Measurements from ENCODE around the gene FASTKD2.
"Not testable (repeated sequence)": the region's sequence is repeated elsewhere in the genome, so short reads cannot be mapped to it uniquely, and the experiment has no call there.

Gene FASTKD2

GRCh38 chr2:206792645-206793044 is 27.2 kb downstream of the FASTKD2 start:
- DNase-seq: no peak

GRCh38 chr2:206797376-206797775 is 32.0 kb downstream of the FASTKD2 start:
- no peak for DNase-seq

GRCh38 chr2:206798000-206798399 is 32.6 kb downstream of the FASTKD2 start:
- DNase-seq: peak; percentile 9

- no peak for DNase-seq
Measured at GRCh38 chr2:206799083-206799482, 33.7 kb downstream of the FASTKD2 start.

DNA sequence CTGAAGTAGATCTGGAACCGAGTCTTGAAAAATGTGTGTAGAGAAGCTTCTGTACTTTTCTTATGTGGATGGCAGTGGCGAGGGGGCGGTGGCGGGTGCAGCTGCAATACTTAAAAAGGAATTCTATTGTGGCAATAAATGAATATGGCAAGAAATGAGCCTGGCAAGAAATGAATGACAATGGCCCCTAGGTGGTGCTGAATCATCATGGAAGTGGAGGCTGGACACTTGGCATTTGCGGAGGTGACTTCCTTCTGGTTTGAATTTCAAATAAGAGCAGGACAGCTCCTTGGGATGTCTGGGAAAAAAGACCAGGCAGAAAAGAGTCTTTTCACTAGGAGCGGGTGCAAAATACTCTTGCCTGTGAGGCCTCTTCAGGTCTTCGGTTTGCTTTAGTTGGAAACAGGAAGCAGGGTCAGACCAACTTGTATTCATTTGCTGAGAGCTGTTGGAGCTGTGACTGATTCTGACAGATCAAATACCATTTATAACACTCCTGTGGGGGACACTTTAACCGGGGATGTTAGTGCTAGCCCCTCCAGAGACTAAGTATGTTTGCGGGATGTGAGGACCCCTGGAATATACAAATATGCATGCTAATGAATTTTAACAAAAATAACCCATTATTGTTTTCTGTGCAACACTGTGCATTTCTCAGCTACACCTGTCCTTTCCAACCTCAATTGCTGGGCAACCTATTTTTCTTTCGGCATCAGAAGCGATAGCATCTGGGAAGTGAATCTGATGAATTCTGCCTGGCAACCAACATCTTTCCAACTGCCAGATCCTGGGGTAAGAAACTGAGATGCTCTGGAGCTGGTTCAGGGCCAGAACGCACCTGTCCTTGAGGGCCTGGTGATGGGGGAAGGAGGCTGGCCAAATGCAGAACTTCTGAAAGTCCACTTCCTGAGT is 35.4 kb downstream of the FASTKD2 start:
- DNase-seq: peak; percentile 52

GRCh38 chr2:206801418-206802189 is 36.2 kb downstream of the FASTKD2 start:
- no peak for DNase-seq

DNA sequence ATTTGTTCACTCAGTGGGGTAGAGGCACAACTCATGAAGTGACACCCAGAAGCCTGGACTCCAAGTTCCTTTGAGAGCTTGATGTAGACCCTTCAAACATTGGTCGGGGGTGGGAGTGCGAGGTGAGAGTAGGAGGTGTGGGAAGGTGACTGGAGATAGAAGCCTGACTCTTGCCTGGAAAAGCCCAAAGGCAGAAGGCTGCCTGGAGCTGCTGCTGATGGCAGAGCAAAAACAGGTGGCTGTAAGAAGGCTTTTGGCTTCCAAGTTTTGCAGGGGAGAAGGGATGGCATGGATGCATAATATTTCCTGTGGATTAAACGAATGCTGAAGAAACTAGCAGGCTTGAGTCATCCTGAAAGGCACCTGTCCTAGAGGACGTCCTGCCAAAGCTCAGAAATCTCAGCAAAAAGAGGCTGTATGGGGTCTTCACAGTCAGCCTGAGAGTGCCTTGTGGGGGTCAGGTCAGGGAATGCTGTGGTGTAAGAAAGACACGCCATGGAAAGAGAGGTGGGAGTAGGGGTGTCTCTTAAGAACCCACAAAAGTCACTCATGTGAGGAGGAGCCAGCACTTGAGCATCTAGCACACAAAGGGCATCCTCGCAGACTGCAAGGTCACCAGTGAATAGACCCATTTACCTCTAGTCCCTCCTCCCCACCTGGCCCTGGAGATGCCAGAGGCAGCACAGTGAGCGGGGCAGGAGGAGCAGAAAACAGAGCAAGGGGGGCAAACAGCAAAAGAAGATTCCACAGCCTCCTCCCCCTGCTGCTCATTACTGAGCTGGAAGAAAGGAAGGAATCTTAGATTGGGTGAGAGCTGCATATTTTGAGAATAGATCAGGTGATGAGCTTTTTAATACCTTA is 37.5 kb downstream of the FASTKD2 start:
- no peak for DNase-seq

DNA sequence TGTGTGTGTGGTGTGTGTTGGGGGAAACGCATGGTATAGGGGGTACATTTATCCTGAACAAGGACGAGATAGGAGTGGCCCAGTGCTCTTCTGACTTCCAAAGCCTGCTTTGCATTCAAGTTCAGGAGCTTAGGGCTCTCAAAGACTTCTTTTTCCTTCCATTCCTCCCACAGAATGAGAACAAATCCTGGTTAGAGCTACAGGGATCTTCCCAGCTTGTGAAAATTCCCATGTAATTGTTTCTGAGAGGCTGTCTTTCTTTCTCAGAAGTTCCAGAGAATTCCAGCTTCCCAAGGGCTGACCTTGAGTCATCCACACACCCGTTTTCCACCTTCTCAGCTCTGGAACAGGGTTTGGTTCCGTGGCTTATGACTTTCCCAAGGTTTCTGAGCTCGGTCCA is 38.9 kb downstream of the FASTKD2 start:
- no peak for DNase-seq

DNA sequence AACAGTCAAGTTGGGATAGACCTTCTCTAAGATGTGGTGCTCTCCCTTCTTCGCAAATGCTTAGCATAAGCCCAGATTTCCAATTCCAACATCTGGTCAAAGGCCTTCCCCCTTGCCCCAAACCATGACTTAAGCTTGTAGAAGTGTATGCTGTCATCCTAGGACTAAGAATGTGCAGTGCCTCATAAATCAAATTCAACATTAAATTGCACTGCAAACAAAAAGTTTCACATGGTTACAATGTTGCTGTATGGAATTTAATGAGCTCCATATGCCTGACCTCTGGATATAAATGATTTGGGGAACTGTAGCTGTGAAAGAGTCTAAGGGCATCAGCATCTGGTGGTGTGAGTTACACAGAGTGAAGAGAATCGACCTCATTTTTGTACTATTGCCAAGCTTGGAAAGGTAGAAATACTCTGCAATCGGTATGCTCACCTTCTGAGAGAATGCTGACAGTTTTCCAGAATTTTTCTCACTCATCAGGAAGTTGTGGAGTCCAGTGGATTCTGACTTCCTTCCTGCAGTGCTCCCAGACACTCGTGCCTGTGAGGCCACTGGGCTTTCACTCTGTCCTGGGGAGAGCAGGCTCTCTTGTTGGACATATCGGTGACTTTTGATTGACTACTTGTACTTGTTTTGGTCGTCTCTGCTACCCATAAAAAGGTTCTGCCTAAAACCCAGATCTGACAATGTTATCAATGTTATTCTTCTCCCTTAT is 40.6 kb downstream of the FASTKD2 start:
- no peak for DNase-seq

- not testable (repeated sequence) for DNase-seq
Measured at GRCh38 chr2:206807624-206808023, 42.2 kb downstream of the FASTKD2 start.

- DNase-seq: not testable (repeated sequence)
Measured at GRCh38 chr2:206812471-206812870, 47.1 kb downstream of the FASTKD2 start.

DNA sequence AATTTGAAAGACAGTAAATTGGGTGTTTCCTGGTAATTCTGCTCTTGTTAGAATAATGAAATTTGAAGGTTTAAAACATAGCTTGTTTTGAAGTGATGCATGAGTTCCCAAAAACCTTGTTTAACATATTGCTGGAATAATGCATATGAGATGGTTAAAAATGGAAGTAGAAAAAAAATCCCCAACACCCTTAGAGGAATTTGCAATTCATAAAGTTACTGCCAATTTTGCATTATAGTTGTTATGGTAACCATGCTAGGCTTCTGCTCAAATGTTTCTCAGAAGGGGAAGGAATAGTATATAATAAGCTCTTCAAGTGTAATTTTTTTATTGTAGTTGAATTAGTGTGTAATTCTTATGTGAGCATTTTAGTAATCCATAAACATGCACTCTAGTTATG is 49.1 kb downstream of the FASTKD2 start:
- DNase-seq: no peak

DNA sequence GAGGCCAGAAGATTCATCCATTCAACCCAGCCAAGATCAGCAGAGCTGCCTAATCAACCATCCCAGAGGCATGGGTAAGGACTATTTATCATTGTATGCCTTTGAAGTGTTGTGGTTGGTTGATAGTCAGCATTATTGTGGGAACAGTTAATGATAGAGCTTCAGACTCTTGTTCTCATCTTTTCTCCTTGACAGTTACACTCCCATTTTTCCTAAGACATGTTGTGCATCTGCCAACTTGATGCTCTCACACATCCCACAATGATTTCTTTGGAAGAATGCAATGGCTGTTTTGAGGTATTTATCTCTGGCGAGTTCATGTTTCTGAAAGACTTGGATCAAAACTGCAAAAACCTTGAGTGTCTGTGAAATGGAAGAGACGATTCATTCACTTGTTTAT is 55.4 kb downstream of the FASTKD2 start:
- DNase-seq: no peak

DNA sequence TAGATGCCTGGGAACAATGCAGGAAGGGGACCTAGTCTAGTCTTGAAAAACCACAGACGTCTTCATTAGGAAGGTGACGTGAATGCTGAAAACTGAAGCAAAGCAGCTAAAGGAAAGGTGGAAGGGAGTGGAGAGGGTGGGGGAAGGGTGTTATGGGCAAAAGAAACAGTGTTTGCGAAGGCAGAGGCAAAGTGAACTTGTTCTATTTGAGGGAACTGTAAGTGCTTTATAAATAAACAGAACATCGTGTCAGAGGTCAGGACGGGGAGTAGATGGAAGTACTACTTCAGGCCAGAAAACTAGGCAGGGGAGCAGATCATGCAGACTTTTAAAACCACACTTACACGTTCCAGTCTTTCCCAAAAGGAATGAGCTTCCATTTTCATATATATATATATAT is 57.8 kb downstream of the FASTKD2 start:
- no peak for DNase-seq

- DNase-seq: no peak
Measured at GRCh38 chr2:206824087-206824618, 58.7 kb downstream of the FASTKD2 start.

DNA sequence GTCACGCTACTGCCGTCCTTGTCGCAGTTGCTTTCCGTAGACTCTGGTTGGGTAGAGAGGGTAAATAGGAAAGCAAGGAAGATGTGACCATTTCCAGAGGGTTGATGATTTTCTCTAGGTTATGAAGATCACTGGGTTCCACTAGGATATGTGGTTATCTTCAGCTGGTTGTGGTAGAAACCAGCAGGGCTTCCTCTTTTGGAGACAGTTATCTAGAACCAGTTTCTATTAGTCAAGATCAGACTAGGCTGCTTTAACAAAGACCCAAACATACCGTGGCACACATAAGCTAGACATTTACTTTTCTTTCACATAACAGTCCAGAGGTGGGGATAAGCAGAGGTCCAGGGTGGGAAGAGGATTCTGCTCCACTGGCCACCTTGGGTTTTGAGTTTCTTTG is 59.6 kb downstream of the FASTKD2 start:
- DNase-seq: no peak

DNA sequence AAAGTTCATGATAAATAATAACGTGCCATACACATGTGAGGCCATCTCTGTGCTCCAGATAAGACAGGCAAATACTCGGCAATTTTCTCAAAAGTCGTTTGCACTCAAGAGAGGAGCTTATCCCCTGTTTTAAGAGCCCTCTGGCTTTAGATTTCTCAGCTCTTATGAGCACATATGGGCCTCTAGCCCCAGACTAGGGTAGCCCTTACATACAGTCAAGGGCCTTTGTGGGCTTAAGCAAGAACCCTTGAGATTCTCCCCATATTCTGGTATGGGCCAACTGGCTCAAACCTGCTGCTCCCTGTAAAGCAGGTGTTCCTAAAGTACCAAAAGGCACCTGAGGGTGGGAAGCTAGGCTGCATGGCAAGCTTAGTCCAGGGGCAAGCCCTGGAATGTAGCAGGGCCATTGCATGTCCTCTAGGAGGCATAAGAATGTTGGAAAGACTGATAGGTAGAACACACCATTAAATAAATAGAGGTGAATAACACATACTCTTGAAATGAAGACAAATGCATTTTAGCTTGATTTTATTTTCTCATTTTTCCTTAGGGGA is 66.1 kb downstream of the FASTKD2 start:
- DNase-seq: no peak

GRCh38 chr2:206832873-206833272 is 67.5 kb downstream of the FASTKD2 start:
- no peak for DNase-seq

DNA sequence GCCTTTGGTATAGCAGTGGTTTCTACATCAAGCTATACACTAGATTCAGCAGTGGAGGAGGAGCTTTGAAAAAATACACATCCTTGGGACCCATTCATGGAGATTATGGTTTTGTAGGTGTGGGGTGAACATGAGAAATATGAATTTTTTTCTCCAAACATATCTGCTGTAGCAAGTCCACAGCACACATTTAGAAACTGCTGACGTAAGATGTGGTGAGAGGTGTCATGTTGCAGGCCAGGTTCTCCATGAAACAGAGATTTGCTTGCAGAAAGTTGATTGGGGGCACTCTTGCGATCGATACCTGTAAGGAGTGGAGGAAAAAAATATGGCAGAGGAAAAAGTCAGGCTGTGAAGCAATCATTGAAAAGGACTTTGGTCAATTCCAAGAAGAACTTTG is 67.9 kb downstream of the FASTKD2 start:
- DNase-seq: no peak

DNA sequence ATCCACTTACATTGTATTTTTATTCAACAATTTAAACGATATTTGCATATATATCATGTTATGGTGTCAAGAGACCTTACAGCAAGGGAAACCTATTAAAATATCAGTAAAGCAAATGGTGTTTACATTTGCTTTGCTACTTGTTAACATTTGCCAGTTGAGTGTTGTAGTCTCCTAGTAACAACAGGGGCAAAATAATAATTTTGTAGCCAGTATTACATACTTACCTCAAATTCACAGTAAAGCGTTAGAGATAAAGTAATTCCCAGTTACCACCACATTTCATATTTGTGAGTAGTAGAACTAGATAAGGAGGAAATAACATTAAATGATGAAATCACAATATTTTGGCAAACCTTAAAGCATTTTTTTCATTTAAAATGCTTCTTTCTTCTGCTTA is 71.3 kb downstream of the FASTKD2 start:
- no peak for DNase-seq

DNA sequence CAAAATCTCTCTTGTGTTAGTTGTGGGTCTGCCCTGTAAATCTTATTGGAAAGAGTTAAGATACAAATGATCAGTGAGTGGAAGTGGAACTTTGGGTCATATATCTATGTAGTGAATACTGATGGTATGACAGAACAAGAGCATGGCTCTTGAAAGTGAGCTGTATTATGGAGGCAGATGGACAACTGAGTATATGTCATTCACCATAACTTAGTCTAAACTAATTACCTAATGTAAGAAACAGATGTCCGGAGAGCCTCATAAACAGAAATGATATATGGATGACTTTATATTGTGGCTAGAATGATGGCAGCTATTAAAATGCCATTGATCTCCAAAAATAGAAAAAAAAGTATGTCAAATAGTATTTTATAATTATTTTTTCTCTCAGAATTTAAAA is 72.4 kb downstream of the FASTKD2 start:
- no peak for DNase-seq

DNA sequence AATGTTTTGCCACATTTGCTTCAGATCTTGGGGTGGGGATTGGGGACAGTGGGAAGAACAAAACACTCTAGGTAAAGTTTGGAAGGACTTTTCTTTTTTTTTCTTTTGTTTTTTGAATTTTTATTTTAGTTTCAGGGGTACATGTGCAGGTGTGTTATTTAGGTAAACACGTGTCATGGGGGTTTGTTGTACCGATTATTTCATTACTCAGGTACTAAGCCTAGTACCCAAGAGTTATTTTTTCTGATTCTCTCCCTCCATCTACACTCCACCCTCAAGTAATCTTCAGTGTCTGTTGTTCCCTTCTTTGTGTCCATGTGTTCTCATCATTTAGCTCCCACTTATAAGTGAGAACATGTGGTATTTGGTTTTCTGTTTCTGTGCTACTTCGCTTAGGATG is 73.3 kb downstream of the FASTKD2 start:
- DNase-seq: no peak
